Measurements from ENCODE around the gene EIF5A2. TPM values are rescaled to one million over a fixed set of nuclear protein-coding genes. Genes with fewer than 3 reads are reported as not detected.
"Not testable (repeated sequence)": the region's sequence is repeated elsewhere in the genome, so short reads cannot be mapped to it uniquely, and the experiment has no call there.

Gene EIF5A2
- polyA plus RNA-seq, 1 donor from 2014 or later: 0.94 TPM

DNA sequence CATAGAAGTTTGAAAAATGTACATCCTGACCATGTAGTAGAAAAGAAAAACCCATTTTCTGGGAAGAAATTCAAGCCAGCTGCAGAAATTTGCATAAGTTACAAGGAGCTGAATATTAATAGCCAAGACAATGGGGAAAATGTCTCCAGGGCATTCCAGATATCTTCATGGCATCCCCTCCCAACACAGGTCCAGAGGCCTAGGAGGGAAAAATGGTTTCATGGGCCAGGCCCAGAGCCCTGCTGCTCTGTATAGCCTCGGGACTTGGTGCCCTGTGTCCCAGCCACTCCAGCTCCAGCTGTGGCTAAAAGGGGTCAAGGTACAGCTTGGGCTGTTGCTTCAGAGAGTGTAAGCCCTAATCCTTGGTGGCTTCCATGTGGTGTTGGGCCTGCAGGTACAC is 11.2 kb downstream of the EIF5A2 start:
- not testable (repeated sequence) for H3K4me3 ChIP-seq (ENCODE audit: low read length); H3K9ac ChIP-seq (ENCODE audit: low read length); H3K9me3 ChIP-seq (ENCODE audit: low read length); H2AFZ ChIP-seq (ENCODE audit: low read depth, low read length); H3K36me3 ChIP-seq (ENCODE audit: insufficient read depth, low read length); H3K9me2 ChIP-seq (ENCODE audit: insufficient read depth, low read length); H3K79me2 ChIP-seq (replicated peaks; ENCODE audit: insufficient read depth, low read length); H3F3A ChIP-seq (ENCODE audit: insufficient read depth, low read length, poor library complexity, severe bottlenecking); H3K4me2 ChIP-seq (ENCODE audit: low read length); H3K27ac ChIP-seq (ENCODE audit: low read length); H4K20me1 ChIP-seq (ENCODE audit: insufficient read depth); H3K27me3 ChIP-seq (ENCODE audit: insufficient read depth, low read depth, low read length)

DNA sequence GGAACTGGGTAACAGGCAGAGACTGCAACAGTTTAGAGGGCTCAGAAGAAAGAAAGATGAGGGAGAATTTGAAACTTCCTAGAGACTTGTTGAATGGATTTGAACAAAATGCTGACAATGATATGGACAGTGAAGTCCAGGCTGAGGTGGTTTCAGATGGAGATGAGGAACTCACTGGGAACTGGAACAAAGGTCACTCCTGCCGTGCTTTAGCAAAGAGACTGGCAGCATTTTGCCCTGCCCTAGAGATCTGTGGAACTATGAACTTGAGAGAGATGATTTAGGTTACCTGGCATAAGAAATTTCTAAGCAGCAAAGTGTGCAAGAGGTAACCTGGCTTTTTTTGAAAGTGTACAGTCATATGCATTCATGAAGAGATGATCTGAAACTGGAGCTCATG is 11.7 kb downstream of the EIF5A2 start:
- no peaks in the 10 kb centered on the region for H3K9me2 ChIP-seq (ENCODE audit: insufficient read depth, low read length)
- TF ChIP-seq, protein P1, sequence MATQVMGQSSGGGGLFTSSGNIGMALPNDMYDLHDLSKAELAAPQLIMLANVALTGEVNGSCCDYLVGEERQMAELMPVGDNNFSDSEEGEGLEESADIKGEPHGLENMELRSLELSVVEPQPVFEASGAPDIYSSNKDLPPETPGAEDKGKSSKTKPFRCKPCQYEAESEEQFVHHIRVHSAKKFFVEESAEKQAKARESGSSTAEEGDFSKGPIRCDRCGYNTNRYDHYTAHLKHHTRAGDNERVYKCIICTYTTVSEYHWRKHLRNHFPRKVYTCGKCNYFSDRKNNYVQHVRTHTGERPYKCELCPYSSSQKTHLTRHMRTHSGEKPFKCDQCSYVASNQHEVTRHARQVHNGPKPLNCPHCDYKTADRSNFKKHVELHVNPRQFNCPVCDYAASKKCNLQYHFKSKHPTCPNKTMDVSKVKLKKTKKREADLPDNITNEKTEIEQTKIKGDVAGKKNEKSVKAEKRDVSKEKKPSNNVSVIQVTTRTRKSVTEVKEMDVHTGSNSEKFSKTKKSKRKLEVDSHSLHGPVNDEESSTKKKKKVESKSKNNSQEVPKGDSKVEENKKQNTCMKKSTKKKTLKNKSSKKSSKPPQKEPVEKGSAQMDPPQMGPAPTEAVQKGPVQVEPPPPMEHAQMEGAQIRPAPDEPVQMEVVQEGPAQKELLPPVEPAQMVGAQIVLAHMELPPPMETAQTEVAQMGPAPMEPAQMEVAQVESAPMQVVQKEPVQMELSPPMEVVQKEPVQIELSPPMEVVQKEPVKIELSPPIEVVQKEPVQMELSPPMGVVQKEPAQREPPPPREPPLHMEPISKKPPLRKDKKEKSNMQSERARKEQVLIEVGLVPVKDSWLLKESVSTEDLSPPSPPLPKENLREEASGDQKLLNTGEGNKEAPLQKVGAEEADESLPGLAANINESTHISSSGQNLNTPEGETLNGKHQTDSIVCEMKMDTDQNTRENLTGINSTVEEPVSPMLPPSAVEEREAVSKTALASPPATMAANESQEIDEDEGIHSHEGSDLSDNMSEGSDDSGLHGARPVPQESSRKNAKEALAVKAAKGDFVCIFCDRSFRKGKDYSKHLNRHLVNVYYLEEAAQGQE (IDR thresholded peaks at IDR 0.05; ENCODE audit: borderline replicate concordance): no peak
- TF ChIP-seq MXI1 (conservative IDR thresholded peaks at IDR 0.05; ENCODE audit: poor library complexity, severe bottlenecking) (no peak), RAD21 (conservative IDR thresholded peaks at IDR 0.05) (no peak), EZH2 (IDR thresholded peaks at IDR 0.05; ENCODE audit: borderline replicate concordance, insufficient read depth, low read length, poor library complexity, severe bottlenecking) (no peak), POLR2AphosphoS5 (IDR thresholded peaks at IDR 0.05) (no peak), EP300 (conservative IDR thresholded peaks at IDR 0.05; ENCODE audit: poor library complexity, severe bottlenecking) (no peak), SMC3 (conservative IDR thresholded peaks at IDR 0.05; ENCODE audit: poor library complexity) (no peak), TAF1 (IDR thresholded peaks at IDR 0.05; ENCODE audit: low read depth) (no peak)
- TF ChIP-seq, protein P2, sequence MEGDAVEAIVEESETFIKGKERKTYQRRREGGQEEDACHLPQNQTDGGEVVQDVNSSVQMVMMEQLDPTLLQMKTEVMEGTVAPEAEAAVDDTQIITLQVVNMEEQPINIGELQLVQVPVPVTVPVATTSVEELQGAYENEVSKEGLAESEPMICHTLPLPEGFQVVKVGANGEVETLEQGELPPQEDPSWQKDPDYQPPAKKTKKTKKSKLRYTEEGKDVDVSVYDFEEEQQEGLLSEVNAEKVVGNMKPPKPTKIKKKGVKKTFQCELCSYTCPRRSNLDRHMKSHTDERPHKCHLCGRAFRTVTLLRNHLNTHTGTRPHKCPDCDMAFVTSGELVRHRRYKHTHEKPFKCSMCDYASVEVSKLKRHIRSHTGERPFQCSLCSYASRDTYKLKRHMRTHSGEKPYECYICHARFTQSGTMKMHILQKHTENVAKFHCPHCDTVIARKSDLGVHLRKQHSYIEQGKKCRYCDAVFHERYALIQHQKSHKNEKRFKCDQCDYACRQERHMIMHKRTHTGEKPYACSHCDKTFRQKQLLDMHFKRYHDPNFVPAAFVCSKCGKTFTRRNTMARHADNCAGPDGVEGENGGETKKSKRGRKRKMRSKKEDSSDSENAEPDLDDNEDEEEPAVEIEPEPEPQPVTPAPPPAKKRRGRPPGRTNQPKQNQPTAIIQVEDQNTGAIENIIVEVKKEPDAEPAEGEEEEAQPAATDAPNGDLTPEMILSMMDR (IDR thresholded peaks at IDR 0.05; ENCODE audit: poor library complexity, severe bottlenecking): no peak
- no peaks in the 10 kb centered on the region for H3F3A ChIP-seq (ENCODE audit: insufficient read depth, low read length, poor library complexity, severe bottlenecking)
- H3K36me3 ChIP-seq (ENCODE audit: insufficient read depth, low read length): no peaks in the 10 kb centered on the region
- H3K27me3 ChIP-seq (ENCODE audit: insufficient read depth, low read depth, low read length): no peaks in the 10 kb centered on the region
- peaks cover 4% of the 10 kb centered on the region for H3K9me3 ChIP-seq (ENCODE audit: low read length)
- no peak overlapping the region for H3K4me3 ChIP-seq (ENCODE audit: low read length)
- H3K79me2 ChIP-seq (replicated peaks; ENCODE audit: insufficient read depth, low read length): no peaks in the 10 kb centered on the region
- H2AFZ ChIP-seq (ENCODE audit: low read depth, low read length): no peak overlapping the region
- no peak overlapping the region for H3K27ac ChIP-seq (ENCODE audit: low read length)
- H3K9ac ChIP-seq (ENCODE audit: low read length): no peak overlapping the region
- no peaks in the 10 kb centered on the region for H4K20me1 ChIP-seq (ENCODE audit: insufficient read depth)
- H3K4me2 ChIP-seq (ENCODE audit: low read length): no peak overlapping the region

DNA sequence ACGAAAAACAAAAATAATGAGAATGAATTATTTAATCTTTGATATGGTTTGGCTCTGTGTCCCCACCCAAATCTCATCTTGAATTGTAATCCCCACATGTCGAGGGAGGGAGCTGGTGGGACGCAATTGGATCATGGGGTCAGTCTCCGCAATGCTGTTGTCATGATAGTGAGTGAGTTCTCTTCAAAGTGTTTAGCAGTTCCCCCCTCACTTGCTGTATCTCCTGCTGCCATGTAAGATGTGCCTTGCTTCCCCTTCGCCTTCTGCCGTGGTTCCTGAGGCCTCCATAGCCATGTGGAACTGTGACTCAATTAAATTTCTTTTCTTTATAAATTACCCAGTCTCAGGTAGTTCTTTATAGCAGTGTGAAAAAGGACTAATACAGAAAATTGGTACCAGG is 12.1 kb downstream of the EIF5A2 start:
- not testable (repeated sequence) for H3K79me2 ChIP-seq (replicated peaks; ENCODE audit: insufficient read depth, low read length); H3K9me2 ChIP-seq (ENCODE audit: insufficient read depth, low read length); H3K36me3 ChIP-seq (ENCODE audit: insufficient read depth, low read length); H4K20me1 ChIP-seq (ENCODE audit: insufficient read depth); H3K4me2 ChIP-seq (ENCODE audit: low read length); H3K27me3 ChIP-seq (ENCODE audit: insufficient read depth, low read depth, low read length); H3K4me3 ChIP-seq (ENCODE audit: low read length); H3F3A ChIP-seq (ENCODE audit: insufficient read depth, low read length, poor library complexity, severe bottlenecking); H2AFZ ChIP-seq (ENCODE audit: low read depth, low read length); H3K9ac ChIP-seq (ENCODE audit: low read length); H3K9me3 ChIP-seq (ENCODE audit: low read length); H3K27ac ChIP-seq (ENCODE audit: low read length)
